Stimulated activated CD4-positive, alpha-beta T cell treated with anti-CD3 and anti-CD28 coated beads, Interleukin-1b, Interleukin-23, amount 100 ng/mL, for 24 hours (primary cell): ENCODE measurements around the gene NUDT16L1.

Experiments used
- DNase-seq, 4 experiments: peaks; one replicate each; pipeline ENCODE4 v3.0.0-alpha.2; 2020; ENCODE audit warnings: low read depth in 4 of 4, low spot score in 1 of 4

NUDT16L1 gene

GRCh38 chr16:4682084-4682591 is 11.2 kb upstream of the NUDT16L1 start:
- no peak for DNase-seq

- DNase-seq = no peak
Observed at GRCh38 chr16:4682616-4683254, 10.6 kb upstream of the NUDT16L1 start.

- no peak for DNase-seq
Observed at GRCh38 chr16:4683255-4684057, 9.9 kb upstream of the NUDT16L1 start.

- no peak for DNase-seq
Observed at GRCh38 chr16:4684058-4684715, 9.2 kb upstream of the NUDT16L1 start.

- no peak for DNase-seq
Observed at GRCh38 chr16:4684763-4685162, 8.6 kb upstream of the NUDT16L1 start.

- no peak for DNase-seq
Observed at GRCh38 chr16:4685292-4685691, 8.1 kb upstream of the NUDT16L1 start.

- no peak for DNase-seq
Observed at GRCh38 chr16:4685776-4686496, 7.4 kb upstream of the NUDT16L1 start.

GRCh38 chr16:4686497-4687210 is 6.7 kb upstream of the NUDT16L1 start:
- DNase-seq = no peak

GRCh38 chr16:4687416-4687815 is 5.9 kb upstream of the NUDT16L1 start:
- DNase-seq = no peak

GRCh38 chr16:4687946-4688673 is 5.3 kb upstream of the NUDT16L1 start:
- no peak for DNase-seq

GRCh38 chr16:4688674-4689045 is 4.7 kb upstream of the NUDT16L1 start:
- no peak for DNase-seq

- no peak for DNase-seq
Observed at GRCh38 chr16:4689091-4689671, 4.2 kb upstream of the NUDT16L1 start.

GRCh38 chr16:4689864-4690704 is 3.3 kb upstream of the NUDT16L1 start:
- no peak for DNase-seq

- no peak for DNase-seq
Observed at GRCh38 chr16:4690946-4691665, 2.3 kb upstream of the NUDT16L1 start.

GRCh38 chr16:4691666-4692412 is 1.5 kb upstream of the NUDT16L1 start:
- no peak for DNase-seq

- no peak for DNase-seq
Observed at GRCh38 chr16:4692460-4693295, 684 bp upstream of the NUDT16L1 start.
